Gastrocnemius medialis (tissue), 4 donors: Measurements from ENCODE around the gene TIMP3.

Source experiments
- CTCF ChIP-seq, 5 experiments: fragments of 450-650 bp in 3 of 5; fragments of 200-600 bp in 2 of 5; sonication (generic) in 2 of 5; IDR thresholded peaks in 4 of 5; conservative IDR thresholded peaks in 1 of 5; 1 replicate in 4 of 5; 2 replicates in 1 of 5; pipeline ENCODE4 v1.5.1; 2016 to 2019; ENCODE audit warnings: antibody characterized with exemption in 5 of 5, mild to moderate bottlenecking in 3 of 5, moderate library complexity in 3 of 5
- POLR2A ChIP-seq, 2 donors: fragments of 450-650 bp; IDR thresholded peaks; one replicate each; pipeline ENCODE4 v1.6.1; 2017; ENCODE audit warnings: antibody characterized with exemption in 2 of 2, mild to moderate bottlenecking in 2 of 2, moderate library complexity in 2 of 2

- no peak for TF ChIP-seq CTCF (IDR thresholded peaks at IDR 0.05 in 4 of 5, conservative IDR thresholded peaks at IDR 0.05 in 1 of 5)
- no peak for TF ChIP-seq POLR2A (IDR thresholded peaks at IDR 0.05)
Measured at GRCh38 chr22:32868946-32869345, 67.4 kb downstream of the TIMP3 start.
